GM12891 (cell line): ENCODE data around the gene TCF15.

Experiments
- PAX5 ChIP-seq: IDR thresholded peaks from 2 replicates; pipeline ENCODE4 v1.6.1; 2011; ENCODE audit warnings: low read length, moderate library complexity, mild to moderate bottlenecking; ENCODE audit not compliant: insufficient read depth, severe bottlenecking
- POLR2A ChIP-seq: IDR thresholded peaks from 2 replicates; pipeline ENCODE4 v1.6.1; 2011; ENCODE audit warnings: low read depth, low read length, control low read depth
- POLR2AphosphoS5 ChIP-seq: IDR thresholded peaks from 2 replicates; pipeline ENCODE4 v1.6.1; 2011; ENCODE audit warnings: low read depth, low read length, control low read depth

GRCh38 chr20:556984-557383 lies 53.1 kb downstream of the TCF15 start:
- TF ChIP-seq POLR2AphosphoS5 (no peak), POLR2A (no peak), PAX5 (no peak)
